Stomach (tissue), 9 donors: Measurements from ENCODE around the gene A4GALT. TPM values are rescaled to one million over a fixed set of nuclear protein-coding genes. Genes with fewer than 3 reads are reported as not detected.
A peak's percentile ranks its signal among the peaks of the same experiment; 100 is the strongest.
"Not testable (repeated sequence)": the region's sequence is repeated elsewhere in the genome, so short reads cannot be mapped to it uniquely, and the experiment has no call there.

Source experiments
- DNase-seq, 2 donors: peaks; one replicate each; pipeline versions ENCODE4 v3.0.0 to v3.0.0-alpha.2; 2013 to 2019
- H3K27ac ChIP-seq, 5 donors: fragments of 200-600 bp in 4 of 5; sonication (generic) in 4 of 5; one replicate each; pipeline ENCODE4 v1.5.1; 2013 to 2019; ENCODE audit warnings: mild to moderate bottlenecking in 1 of 5, moderate library complexity in 1 of 5
- H3K27me3 ChIP-seq, 3 donors: fragments of 200-600 bp; sonication (generic); one replicate each; pipeline ENCODE4 v1.5.1; 2017 to 2019; ENCODE audit warnings: mixed run types in 1 of 3
- H3K36me3 ChIP-seq, 4 donors: fragments of 200-600 bp; sonication (generic); 1 replicate in 3 of 4; 2 replicates in 1 of 4; pipeline ENCODE4 v1.5.1; 2016 to 2019
- H3K4me1 ChIP-seq, 4 donors: fragments of 200-600 bp; sonication (generic); one replicate each; pipeline ENCODE4 v1.5.1; 2016 to 2019
- H3K4me3 ChIP-seq, 4 donors: fragments of 200-600 bp; sonication (generic) in 3 of 4; one replicate each; pipeline ENCODE4 v1.5.1; 2016 to 2019; ENCODE audit warnings: mild to moderate bottlenecking in 1 of 4
- H3K9me3 ChIP-seq, 4 donors: fragments of 200-600 bp; sonication (generic); one replicate each; pipeline ENCODE4 v1.5.1; 2016 to 2019
- CTCF ChIP-seq, 7 experiments: fragments of 450-650 bp in 4 of 7; fragments of 200-600 bp in 3 of 7; sonication (generic) in 3 of 7; IDR thresholded peaks; one replicate each; pipeline ENCODE4 v1.5.1; 2016 to 2019; ENCODE audit warnings: antibody characterized with exemption in 7 of 7, control low read depth in 2 of 7, mild to moderate bottlenecking in 1 of 7
- EP300 ChIP-seq: sonication (generic); formaldehyde crosslinking; IDR thresholded peaks from one replicate; pipeline ENCODE4 v1.6.1; 2017; ENCODE audit warnings: antibody characterized with exemption
- POLR2A ChIP-seq, 4 donors: fragments of 450-650 bp; IDR thresholded peaks; one replicate each; pipeline ENCODE4 v1.6.1; 2016; ENCODE audit warnings: antibody characterized with exemption in 4 of 4, control low read depth in 2 of 4, mild to moderate bottlenecking in 1 of 4, moderate library complexity in 1 of 4
- POLR2AphosphoS5 ChIP-seq, 3 donors: sonication (generic); formaldehyde crosslinking; IDR thresholded peaks; one replicate each; pipeline ENCODE4 v1.6.1; 2016; ENCODE audit warnings: antibody characterized with exemption in 3 of 3
- WGBS, 5 donors: extraction: QIAGEN DNeasy Blood & Tissue Kit in 3 of 5; methylation state at CpG; one replicate each; pipeline versions ENCODE4 v1.1.5 to v1.1.7; 2013 to 2018; 5-methylcytosine and 5-hydroxymethylcytosine counted together
- intact Hi-C: fragments of 100-400 bp; cut with DNase I; formaldehyde crosslinking; loops from one replicate; pipeline ENCODE4 v1.15.1; 2023; ENCODE audit warnings: low total_unique reads
- polyA plus RNA-seq, 3 donors: library from polyadenylated mRNA; stranded (reverse); fragments of 200-250 nt; gene quantifications; one replicate each; pipeline ENCODE4 v1.2.3, GENCODE V29; 2013
- total RNA-seq, 5 donors: library from RNA; depleted of rRNA; stranded (reverse); fragments of >200 nt; gene quantifications; one replicate each; pipeline versions ENCODE4 v1.1.0 to v1.2.3, GENCODE V29; 2014 to 2016
- donor health status: healthy with polysubstance abuse.
- donor health status: Bipolar disorder and iron deficiency.
- donor health status: healthy.

Gene A4GALT
- total and polyA plus RNA-seq, 8 donors, result 3.2 to 59.4 (median 17.6) TPM

DNA sequence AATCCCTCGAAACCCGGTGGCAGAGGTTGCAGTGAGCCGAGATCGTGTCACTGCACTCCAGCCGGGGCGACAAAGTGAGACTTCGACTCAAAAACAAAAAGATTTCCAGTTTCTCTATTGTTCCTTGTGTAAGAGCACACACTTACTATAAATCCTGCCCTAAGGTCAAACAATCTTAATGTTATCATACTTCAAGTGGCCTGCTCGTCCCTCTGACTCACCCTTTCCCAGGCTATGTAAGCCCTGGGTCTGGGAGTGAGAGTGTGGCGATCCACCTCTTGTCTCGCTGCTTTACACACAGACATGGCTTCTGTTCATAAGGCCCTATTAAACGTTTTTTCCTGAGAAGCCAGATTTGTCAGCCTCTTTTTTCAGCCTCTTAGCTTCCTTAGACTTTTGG is 24.4 kb upstream of the A4GALT start:
- intact Hi-C loops, result no loop called here
- Histone ChIP-seq H3K4me1 (peaks cover 0 to 31% (median 10%) of the 10 kb centered on the region in 4 donors), H3K4me3 (no peak overlapping the region), H3K27ac (peak overlapping the region in 4 of 5 donors; percentile 72 to 80 (median 78)), H3K9me3 (no peaks in the 10 kb centered on the region), H3K36me3 (no peaks in the 10 kb centered on the region), H3K27me3 (no peaks in the 10 kb centered on the region)
- no peak for TF ChIP-seq EP300
- peak in 2 of 3 donors; percentile 14 to 37 for TF ChIP-seq POLR2AphosphoS5 (IDR thresholded peaks at IDR 0.05)
- TF ChIP-seq CTCF (IDR thresholded peaks at IDR 0.05), result no peak
- TF ChIP-seq POLR2A (IDR thresholded peaks at IDR 0.05), result no peak
- WGBS, 5 donors, result 74 to 79% (median 76%) methylated on average over 11 of the region's 11 CpGs
- no peak for DNase-seq

- H3K27ac ChIP-seq, result peak overlapping the region; percentile 48 to 80 (median 78)
- peaks cover 0 to 23% (median 7%) of the 10 kb centered on the region in 4 donors for H3K4me1 ChIP-seq
- H3K27me3 ChIP-seq, result no peaks in the 10 kb centered on the region
- no peak overlapping the region for H3K4me3 ChIP-seq
- peak in 1 of 2 donors; percentile 82 for DNase-seq
- no peaks in the 10 kb centered on the region for H3K9me3 ChIP-seq
- H3K36me3 ChIP-seq, result no peaks in the 10 kb centered on the region
- TF ChIP-seq EP300, result no peak
- no peak for TF ChIP-seq CTCF (IDR thresholded peaks at IDR 0.05)
- TF ChIP-seq POLR2A (IDR thresholded peaks at IDR 0.05), result no peak
- peak; percentile 25 to 64 (median 50) for TF ChIP-seq POLR2AphosphoS5 (IDR thresholded peaks at IDR 0.05)
- 33 to 53% (median 44%) methylated on average over 9 of the region's 9 CpGs for WGBS, 5 donors
- intact Hi-C loops, result no loop called here
Measured at GRCh38 chr22:42743501-42743991, 22.9 kb upstream of the A4GALT start.

GRCh38 chr22:42742940-42743339 is 22.3 kb upstream of the A4GALT start:
- Histone ChIP-seq H3K4me1 (peaks cover 0 to 22% (median 7%) of the 10 kb centered on the region in 4 donors), H3K36me3 (no peaks in the 10 kb centered on the region), H3K4me3 (no peak overlapping the region), H3K9me3 (no peaks in the 10 kb centered on the region), H3K27me3 (no peaks in the 10 kb centered on the region), H3K27ac (peak overlapping the region; percentile 48 to 80 (median 78))
- 64 to 80% (median 73%) methylated on average over 6 to 8 of the region's 8 CpGs for WGBS, 5 donors
- DNase-seq, result peak in 1 of 2 donors; percentile 53
- intact Hi-C loops, result no loop called here
- TF ChIP-seq EP300 (no peak), POLR2AphosphoS5 (IDR thresholded peaks at IDR 0.05) (no peak), CTCF (IDR thresholded peaks at IDR 0.05) (no peak), POLR2A (IDR thresholded peaks at IDR 0.05) (no peak)

DNA sequence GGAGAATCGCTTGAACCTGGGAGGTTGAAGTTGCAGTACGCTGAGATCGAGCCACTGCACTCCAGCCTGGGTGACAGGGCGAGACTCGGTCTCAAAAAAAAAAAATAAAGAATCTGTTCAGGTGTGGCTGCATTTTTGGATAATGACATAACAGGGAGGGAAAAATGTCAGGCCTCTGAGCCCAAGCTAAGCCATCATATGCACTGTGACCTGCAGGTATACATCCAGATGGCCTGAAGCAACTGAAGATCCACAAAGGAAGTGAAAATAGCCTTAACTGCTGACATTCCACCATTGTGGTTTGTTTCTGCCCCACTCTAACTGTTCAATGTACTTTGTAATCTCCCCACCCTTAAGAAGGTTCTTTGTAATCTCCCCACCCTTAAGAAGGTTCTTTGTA is 19.6 kb upstream of the A4GALT start:
- H3K4me3 ChIP-seq, H3K36me3 ChIP-seq, intact Hi-C loops, H3K27me3 ChIP-seq, DNase-seq, H3K9me3 ChIP-seq, H3K27ac ChIP-seq: not testable (repeated sequence)
- peaks cover 0 to 22% (median 7%) of the 10 kb centered on the region in 4 donors for H3K4me1 ChIP-seq
- 78 to 89% (median 88%) methylated on average over 5 of the region's 5 CpGs for WGBS, 5 donors

DNA sequence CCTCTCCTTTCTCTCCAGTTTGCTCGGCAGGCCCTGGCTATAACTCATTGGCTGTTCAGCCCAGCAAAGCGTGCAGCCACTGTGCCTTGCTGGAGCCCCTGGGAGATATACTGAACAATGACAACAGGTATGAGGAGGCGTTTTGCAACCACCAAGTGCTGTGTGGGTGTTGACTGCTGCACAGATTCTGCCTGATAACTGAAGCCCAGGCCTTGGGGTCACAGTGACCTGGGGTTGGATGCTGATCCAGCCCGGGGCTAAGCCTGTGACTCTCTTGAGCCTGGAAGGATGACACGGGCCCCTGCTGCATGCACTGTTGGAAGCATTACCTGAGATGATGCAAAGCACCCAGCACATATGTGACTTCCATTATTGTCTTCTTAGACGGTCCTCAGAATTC is 13.7 kb upstream of the A4GALT start:
- TF ChIP-seq EP300, result no peak
- no peak for TF ChIP-seq POLR2AphosphoS5 (IDR thresholded peaks at IDR 0.05)
- no peak for TF ChIP-seq POLR2A (IDR thresholded peaks at IDR 0.05)
- H3K9me3 ChIP-seq, result no peaks in the 10 kb centered on the region
- 77 to 83% (median 80%) methylated on average over 6 of the region's 6 CpGs for WGBS, 5 donors

DNA sequence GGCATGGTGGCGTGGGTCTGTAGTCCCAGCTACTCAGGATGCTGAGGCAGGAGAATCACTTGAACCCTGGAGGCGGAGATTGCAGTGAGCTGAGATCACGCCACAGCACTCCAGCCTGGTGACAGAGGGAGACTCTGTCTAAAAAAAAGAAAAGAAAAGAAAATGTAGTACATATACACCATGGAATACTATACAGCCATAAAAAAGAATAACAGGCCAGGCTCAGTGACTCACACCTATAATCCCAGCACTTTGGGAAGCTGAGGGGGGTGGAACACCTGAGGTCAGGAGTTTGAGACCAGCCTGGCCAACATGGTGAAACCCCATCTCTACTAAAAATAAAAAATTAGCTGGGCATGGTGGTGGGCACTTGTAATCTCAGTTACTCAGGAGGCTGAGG is 12.7 kb upstream of the A4GALT start:
- H3K27me3 ChIP-seq, DNase-seq, H3K27ac ChIP-seq, H3K36me3 ChIP-seq, H3K4me3 ChIP-seq, intact Hi-C loops, H3K9me3 ChIP-seq: not testable (repeated sequence)
- peaks cover 0 to 12% (median 8%) of the 10 kb centered on the region in 4 donors for H3K4me1 ChIP-seq
- 92 to 98% (median 95%) methylated on average over 3 of the region's 3 CpGs for WGBS, 5 donors

More for the DNA sequence above, 13.7 kb upstream of the A4GALT start:
- Histone ChIP-seq H3K4me3 (no peak overlapping the region), H3K27me3 (no peaks in the 10 kb centered on the region), H3K36me3 (no peaks in the 10 kb centered on the region), H3K4me1 (peaks cover 0 to 12% (median 8%) of the 10 kb centered on the region in 4 donors), H3K27ac (no peak overlapping the region)
- no peak for DNase-seq
- intact Hi-C loops, result no loop called here
